NCI-H1930 (cell line): Measurements from ENCODE around the gene PCNX1.
"Not testable (repeated sequence)": the region's sequence is repeated elsewhere in the genome, so short reads cannot be mapped to it uniquely, and the experiment has no call there.

Source experiments
- DNase-seq, 2 experiments: peaks; one replicate each; lab custom pipeline; 2025; lab: John Stamatoyannopoulos, UW

PCNX1 gene

DNA sequence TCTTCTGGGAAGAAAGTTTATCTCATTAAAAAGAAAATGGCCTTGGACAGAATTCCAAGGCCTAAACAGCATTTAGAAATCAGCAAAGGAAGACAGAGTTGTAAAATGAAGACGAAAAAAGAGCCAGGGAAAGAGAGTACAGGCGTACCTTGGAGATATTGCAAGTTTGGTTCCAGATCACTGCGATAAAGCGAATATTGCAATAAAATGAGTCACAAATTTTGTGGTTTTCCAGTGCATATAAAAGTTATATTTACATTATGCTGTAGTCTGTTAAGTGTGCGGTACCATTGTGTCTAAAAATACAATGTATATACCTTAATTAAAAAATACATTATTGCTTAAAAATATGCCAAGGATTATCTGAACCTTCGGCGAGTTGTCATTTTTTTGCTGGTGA, 9.0 kb downstream of the PCNX1 start:
- DNase-seq: no peak

DNA sequence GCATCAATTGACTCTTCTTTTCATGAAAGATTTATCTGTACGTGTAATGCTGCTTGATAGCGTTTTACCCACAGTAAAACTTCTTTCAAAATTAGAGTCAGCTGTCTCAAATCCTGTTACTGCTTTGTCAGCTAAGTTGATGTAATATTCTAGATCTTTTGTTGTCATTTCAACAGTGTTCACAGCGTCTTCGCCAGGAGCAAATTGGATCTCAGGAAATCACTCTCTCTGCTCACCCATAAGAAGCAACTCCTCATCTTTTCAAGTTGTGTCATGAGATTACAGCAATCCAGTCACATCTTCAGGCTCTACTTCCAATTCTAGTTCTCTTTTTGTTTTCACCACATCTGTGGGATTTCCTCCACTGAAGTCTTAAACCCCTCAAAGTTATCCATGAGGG, 9.5 kb downstream of the PCNX1 start:
- no peak for DNase-seq

DNA sequence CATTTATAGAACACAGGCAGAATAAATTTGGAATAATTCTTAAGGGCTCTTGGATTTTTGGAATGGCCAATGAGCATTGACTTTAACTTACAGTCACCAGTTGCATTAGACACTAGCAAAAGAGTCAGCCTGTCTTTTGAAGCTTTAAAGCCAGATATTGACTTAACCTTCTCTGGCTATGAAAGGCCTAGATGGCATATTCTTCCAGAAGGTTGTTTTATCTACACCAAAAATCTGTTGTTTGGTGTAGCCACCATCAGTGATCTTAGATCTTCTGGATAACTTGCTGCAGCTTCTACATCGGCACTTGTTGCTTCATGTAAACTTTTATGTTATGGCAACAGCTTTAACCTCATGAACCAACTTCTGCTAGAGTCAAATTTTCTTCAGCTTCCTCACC, 10.4 kb downstream of the PCNX1 start:
- DNase-seq: no peak

DNA sequence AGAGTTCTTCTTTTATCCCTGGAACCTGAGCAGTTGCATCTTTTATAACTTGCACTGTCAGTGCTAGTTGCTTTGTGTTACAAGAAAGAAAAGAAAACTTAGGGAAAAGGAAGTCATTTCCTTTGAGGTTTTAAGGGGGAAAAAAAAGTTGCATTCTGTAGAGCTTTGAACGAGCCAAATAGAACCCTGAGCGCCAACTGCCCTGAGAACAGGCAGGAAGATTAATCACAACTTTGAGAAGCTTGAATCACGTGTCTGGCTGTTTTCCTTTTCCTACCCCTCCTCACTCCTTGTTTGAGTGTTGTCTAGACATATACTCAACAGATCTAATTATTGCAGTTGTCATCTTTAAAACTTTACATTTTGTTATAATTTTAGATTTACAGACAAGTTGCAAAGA, 12.5 kb downstream of the PCNX1 start:
- no peak for DNase-seq

DNA sequence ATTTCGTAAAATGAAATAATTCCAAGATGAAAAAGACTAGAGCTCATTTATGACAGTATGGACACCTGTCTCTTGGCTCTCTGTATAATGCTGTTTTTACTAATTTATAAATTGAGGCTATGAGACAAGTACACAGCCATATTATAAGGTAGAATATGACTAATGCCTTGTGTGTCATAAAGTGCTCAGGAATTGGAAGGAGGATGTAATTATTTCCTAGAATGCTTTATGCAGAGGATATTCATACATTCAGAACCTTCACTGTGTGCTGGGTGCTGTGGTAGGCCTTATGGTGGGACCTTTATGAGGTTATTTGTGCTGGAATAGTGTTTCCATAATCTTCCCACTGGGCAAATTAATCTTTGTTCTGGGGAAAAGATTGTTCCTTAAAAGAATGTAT, 13.3 kb downstream of the PCNX1 start:
- no peak for DNase-seq

DNA sequence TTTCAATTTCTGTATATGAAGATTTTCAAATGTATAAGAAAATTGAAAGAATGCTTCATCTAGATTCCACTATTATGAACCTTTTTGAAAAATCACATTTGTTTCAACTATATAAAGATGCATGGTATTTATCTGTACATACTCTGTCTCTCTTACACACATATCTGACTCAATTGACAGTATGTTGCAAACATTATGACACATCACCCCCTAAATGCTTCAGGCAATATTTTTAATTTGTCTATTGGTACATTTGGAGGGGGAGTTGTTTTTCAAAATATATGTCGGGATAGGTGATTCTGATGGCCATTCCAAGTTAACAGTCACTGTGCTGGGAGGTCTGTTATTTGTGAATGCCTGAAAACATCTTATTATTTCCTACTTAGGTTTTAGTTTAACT, 14.4 kb downstream of the PCNX1 start:
- DNase-seq: no peak

DNA sequence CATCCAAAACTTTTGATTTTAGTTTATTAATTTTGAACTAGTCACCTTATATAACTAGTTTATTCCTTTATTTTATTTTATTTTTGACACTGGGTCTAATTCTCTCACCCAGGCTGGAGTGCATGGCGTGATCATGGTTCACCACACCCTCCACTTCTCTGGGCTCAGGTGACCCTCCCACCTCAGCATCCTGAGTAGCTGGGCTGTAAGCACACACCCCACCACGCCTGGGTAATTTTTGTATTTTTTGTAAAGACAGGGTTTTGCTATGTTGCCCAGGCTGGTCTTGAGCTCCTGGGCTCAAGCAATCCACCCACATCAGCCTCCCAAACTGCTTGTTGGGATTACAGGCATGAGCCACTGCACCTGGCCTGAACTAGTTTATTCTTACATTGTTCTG, 17.3 kb downstream of the PCNX1 start:
- no peak for DNase-seq

DNA sequence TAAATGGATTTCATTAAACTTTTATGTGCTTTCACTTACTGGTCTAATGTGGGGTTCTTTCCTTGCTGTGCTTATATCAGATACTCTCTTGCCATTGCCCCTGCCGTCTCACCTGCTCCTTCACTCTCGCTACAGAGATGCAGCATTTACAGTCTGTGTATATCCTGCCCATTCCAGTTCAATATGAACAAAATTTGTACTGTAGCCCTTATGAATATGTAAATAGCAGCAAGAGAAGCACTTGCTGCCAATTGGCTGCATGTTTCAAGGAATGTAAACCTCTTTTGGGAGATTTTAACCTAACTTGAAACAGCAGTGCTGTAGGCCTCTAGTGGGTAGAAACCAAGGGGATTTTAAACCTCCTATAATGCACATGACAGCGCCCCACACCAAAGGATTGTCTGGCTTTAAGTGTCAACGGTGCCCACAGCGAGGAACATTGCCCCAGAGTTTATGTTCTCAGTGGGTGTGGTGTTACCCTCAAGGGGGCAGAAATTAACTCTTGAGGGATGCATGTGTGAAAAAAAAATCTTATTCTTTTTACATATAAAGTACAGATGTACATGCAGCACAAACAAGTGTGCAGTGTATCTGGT, 19.1 kb downstream of the PCNX1 start:
- DNase-seq: no peak

DNA sequence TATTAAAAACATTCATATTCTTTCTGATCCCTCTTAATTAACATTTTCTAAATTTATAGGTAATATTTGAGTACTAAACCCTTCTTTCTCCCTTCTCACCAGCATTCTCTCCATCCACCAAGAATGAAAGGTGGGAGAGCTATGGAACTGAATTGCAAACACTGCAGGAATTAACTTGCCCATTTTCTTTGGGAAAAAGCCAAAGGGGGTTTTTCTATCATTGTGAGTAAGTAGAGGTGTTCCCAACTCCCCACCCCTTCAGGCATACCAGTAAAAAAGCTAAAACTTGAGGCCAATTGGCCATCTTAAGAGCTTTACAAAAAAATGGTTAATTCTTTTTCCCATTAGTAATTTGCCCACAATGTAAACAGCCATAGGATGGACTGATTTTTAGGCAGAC, 23.7 kb downstream of the PCNX1 start:
- no peak for DNase-seq

DNA sequence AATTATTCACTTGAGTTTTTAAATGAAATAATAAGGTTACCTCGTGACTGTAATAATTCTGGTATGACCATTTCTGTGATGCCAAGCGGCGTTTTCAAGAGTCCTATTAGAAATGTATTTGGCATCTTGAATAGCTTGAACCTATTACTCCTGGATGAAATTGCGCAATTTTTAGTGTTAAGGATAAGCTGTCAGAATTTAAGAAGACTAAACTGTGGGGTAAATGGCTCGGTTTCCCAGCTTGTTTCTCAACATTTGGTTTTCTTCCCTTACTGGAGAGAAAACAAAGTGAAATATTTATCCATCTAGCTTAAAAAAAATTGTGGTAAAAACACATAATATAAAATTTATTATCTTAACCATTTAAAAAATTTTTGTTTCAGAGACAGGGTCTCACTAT, 26.8 kb downstream of the PCNX1 start:
- no peak for DNase-seq

DNA sequence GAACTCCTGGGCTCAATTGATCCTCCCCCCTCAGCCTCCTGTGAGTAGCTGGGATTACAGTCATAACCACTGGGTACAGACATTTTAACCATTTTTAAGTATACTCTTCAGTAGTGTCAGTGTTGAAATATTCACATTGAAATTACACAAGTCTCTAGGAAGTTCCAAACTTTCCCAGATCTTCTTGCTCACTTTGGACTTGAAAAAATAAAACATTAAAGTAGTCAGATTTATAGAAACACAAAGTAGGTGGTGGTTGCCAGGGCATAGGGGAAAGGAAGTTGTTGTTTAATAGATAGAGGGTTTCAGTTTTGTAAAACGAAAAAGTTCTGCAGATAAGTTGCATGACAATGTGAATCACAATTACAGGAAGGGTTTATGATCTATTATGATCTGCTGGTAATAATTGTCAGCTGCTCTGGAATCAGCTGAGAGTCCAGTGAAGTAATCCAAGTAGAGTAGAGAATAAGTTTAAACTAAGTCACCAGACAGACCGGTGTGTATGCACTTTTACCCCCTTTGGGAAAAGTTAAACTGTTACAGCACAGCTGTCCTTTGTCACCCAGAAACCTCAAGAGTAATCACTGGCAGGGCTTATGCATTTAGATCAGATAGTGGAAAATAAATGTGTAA, 27.4 kb downstream of the PCNX1 start:
- DNase-seq: no peak

DNA sequence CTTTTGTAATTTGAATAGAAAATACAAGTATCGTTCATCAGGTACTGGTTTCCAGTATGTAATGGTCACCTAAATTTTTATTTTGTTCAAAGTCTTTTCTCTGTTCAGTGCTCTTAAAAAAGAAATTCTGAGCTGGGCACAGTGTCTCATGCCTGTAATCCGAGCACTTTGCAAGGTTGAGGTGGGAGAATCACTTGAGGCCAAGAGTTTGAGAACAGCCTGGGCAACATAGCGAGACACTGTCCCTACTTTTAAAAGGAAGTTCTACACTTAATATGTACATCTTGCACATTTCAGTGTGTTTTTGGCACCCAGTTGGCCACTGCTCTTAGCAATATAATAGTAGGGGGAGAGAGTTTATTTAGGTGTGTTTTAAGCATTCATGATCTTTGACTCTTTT, 27.9 kb downstream of the PCNX1 start:
- no peak for DNase-seq

DNA sequence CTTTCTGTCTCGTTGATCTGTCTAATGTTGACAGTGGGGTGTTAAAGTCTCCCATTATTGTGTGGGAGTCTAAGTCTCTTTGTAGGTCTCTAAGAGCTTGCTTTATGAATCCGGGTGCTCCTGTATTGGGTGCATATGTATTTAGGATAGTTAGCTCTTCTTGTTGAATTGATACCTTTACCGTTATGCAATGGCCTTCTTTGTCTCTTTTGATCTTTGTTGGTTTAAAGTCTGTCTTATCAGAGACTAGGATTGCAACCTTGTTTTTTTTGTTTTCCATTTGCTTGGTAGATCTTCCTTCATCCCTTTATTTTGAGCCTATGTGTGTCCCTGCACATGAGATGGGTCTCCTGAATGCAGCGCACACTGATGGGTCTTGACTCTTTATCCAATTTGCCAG, 32.4 kb downstream of the PCNX1 start:
- DNase-seq: not testable (repeated sequence)

DNA sequence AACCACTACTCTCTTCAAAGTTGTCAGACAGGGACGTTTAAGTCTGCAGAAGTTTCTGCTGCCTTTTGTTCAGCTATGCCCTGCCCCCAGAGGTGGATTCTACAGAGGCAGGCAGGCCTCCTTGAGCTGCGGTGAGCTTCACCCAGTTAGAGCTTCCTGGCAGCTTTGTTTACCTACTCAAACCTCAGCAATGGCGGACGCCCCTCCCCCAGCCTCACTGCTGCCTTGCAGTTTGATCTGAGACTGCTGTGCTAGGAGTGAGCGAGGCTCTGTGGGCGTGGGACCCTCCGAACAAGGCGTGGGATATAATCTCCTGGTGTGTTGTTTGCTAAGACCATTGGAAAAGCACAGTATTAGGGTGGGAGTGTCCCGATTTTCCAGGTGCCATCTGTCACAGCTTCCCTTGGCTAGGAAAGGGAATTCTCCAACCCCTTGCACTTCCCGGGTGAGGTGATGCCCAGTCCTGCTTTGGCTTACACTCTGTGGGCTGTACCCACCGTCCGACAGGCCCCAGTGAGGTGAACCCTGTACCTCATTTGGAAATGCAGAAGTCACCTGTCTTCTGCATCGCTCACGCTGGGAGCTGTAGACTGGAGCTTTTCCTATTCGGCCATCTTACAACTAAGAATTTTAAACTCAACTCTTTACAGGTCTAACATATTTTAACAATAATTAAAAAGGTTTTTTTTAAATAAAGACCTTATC, 34.5 kb downstream of the PCNX1 start:
- not testable (repeated sequence) for DNase-seq

DNA sequence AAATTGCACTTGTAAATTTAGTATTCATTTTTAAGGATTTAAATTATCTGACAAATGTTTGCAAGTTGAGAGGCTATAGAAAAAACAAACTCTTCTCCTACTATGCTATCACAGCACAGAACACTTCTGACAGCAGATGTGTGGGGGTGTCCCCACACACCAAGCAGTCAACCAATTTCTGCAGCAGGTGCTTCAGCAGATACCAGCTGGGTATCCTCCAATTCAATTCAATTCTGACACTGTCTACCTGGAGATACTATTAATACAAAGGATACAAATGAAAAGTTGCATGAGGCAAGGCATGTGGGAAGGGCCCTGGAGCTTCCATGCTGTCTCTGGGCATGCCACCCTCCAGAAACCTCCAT, 35.1 kb downstream of the PCNX1 start:
- no peak for DNase-seq

DNA sequence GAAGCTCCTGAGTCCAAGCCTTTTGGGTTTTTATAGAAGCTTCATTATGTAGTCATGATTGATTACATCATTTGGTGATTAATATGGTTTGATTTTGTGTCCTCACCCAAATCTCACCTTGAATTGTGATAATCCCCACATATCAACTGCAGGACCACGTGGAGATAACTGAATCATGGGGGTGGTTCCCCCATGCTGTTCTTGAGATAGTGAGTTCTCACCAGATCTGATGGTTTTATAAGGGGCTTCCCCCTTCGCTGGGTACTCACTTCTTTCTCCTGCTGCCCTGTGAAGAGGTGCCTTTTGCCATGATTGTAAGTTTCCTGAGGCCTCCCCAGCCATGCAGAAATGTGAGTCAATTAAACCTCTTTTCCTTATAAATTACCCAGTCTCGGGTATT, 35.5 kb downstream of the PCNX1 start:
- DNase-seq: not testable (repeated sequence)

DNA sequence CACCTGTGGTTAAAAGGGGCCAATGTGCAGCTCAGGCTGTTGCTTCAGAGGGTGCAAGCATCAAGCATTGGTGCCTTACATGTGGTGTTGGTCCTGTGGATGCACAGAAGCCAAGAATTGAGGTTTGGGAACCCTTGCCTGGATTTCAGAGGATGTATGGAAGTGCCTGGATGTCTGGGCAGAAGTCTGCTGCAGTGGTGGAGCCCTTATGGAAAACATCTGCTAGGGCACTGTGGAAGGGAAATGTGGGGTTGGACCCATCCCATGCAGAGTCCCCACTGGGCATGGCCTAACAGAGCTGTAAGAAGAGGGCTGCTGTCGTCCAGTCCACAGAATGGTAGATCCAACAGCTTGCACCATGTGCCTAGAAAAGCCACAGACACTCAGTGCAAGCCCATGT, 36.6 kb downstream of the PCNX1 start:
- no peak for DNase-seq

DNA sequence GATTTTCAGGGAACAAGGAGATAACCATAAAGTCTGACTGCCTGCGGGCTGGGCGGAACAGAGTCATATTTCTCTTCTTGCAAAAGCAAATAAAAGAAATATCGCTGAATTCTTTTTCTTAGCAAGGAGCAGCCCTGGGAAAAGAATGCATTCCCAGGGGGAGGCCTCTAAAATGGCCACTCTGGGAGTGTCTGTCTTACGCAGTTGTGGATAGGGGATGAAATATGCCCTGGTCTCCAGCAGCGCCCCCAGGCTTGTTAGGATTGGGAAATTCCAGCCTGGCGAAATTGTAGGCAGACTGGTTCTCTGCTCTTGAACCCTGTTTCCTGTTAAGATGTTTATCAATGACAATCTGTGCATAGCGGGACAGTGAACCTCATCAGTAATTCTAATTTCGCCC, 40.5 kb downstream of the PCNX1 start:
- DNase-seq: no peak

DNA sequence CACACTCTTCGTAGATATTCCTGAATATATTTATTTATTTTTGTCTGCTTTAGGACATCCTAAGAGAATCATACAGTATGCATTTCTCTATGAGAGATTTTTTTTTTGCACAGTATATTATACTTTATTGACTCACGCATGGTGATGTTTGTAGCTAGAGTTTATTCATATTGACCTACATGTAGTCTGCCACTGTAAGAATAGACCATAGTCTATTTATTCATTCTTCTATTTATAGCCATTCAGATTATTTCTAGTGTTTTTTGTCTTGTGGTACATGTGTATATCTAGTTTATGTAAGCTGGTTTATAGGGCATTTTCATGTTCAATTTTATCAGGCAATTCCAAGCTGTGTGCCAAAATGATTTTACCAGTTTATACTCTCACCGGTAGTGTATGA, 45.2 kb downstream of the PCNX1 start:
- no peak for DNase-seq

DNA sequence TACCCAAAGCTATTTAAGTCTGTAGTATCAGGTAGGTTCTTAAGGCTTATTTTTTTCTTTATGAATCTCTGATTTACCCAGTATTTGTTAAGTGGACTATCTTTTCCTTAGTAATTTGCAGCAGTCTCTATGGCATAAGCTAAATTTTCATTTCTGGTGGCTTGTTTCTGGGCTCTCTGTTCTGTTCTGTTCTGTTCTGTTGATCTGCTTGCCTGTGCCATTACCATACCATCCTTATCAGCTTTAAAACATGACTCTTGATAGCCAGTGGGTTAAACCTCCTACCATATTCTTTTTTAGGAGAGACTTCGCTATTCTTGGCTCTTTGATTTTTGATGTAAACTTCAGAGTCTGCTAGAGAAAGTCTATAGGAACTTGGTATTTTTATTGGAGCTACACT, 46.8 kb downstream of the PCNX1 start:
- no peak for DNase-seq

DNA sequence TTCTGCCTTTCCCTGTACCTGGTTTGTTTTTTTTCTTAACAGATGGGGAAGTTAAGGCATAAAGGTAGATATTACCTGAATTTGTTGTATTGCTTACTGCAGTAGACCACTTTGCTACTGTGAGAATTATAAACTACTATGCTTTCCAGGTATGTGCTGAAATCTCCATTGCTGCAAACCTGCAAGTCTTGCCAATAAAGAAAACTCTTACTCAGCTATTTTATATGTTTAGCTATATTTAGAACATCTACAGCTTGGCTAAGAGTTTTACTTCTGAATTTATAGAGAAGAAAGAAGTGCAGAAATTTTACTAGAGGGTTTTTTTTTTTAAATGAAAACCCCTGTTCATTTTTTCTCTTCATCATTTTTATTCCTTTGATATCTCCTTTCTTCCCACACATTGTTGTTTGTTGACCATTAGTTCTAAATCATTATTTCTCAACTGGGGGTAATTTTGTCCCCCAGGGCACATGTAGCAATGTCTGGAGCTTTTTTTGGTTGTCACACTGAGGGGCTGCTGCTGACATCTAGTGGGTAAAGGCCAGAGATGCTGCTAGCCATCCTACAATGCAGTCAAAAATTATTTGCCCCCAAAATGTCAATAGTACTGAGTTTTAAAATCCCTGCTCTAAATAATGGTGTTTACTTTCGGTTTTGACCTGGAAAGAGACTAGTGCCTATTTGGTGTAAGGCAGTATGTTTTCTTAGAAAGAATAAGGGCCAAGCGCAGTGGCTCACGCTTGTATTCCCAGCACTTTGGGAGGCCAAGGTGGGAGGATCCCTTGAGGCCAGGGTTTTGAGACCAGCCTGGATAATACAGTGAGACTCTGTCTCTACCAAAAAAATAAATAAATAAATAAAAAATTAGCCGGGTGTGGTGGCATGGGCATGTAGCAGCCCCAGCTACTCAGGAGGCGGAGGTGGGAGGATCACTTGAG, 48.6 kb downstream of the PCNX1 start:
- no peak for DNase-seq

DNA sequence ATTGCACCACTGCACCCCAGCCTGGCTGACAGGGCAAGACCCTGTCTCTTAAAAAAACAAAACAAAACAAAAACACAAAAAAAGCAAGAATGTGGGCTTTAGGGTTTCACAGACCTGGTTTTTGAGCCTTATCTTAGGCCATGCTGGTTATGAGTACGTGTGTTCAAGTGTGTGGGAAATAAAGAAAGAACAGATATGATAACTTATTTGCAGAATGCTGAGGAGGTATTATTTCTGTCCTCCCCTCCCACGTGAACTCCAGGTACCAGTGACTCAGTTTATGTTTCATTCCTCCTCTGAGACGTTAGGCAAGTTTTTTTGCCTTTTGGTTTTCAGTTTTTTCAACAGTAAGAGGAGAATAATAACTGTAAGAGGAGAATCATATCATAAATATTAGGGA, 49.3 kb downstream of the PCNX1 start:
- no peak for DNase-seq

DNA sequence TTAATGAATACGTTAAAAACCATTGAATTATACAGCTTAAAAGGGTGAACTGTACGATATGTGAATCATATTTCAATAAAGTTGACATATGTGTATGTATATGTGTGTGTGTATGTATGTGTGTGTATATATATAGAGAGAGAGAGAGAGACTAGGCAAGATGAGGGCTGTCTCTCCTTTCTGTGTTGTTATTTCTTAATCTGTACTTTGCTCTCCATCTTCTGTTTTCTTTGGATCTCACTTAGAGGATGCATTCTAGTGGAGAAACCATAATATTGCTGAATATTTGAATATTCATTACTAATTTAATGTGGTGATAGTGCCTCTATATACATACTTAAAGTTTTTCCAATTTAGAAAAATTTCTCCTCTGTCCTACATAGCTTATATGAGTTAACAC, 50.5 kb downstream of the PCNX1 start:
- no peak for DNase-seq
